NCI-H2196 (cell line): ENCODE results near the gene NDUFS2.

ENCODE experiments used
- DNase-seq: peaks from one replicate; lab custom pipeline; 2025; ENCODE audit not compliant: unreplicated experiment; lab: John Stamatoyannopoulos, UW

Gene NDUFS2

GRCh38 chr1:161201836-161202712 is at the start of gene NDUFS2:
Gene NDUFS2 (plus strand): TSS chr1:161202367. CDS start chr1:161202386, 19 bp downstream.
- peak; percentile 98 for DNase-seq

- DNase-seq, result no peak
These were observed 49.0 kb upstream of the NDUFS2 start for GRCh38 chr1:161153176-161153575.

GRCh38 chr1:161153682-161154337 is 48.4 kb upstream of the NDUFS2 start, which contains the start of gene UFC1:
Gene UFC1 (plus strand): TSS chr1:161153978. CDS start chr1:161153998, 20 bp downstream.
- peak; percentile 88 for DNase-seq

GRCh38 chr1:161157867-161158266 is 44.3 kb upstream of the NDUFS2 start:
- DNase-seq, result no peak

- no peak for DNase-seq
These were observed 43.7 kb upstream of the NDUFS2 start for GRCh38 chr1:161158316-161159010.

GRCh38 chr1:161159087-161159912 is 42.9 kb upstream of the NDUFS2 start, which contains the start of gene USP21:
Gene USP21 (plus strand): TSS chr1:161159500. CDS start chr1:161160641, 1,141 bp downstream.
- DNase-seq, result peak; percentile 90

GRCh38 chr1:161159913-161160243 is 42.3 kb upstream of the NDUFS2 start:
- DNase-seq, result no peak

- DNase-seq, result no peak
These were observed 41.5 kb upstream of the NDUFS2 start for GRCh38 chr1:161160671-161161145.

- DNase-seq, result no peak
These were observed 40.5 kb upstream of the NDUFS2 start for GRCh38 chr1:161161652-161162051.

GRCh38 chr1:161162052-161162451 is 40.1 kb upstream of the NDUFS2 start:
- DNase-seq, result no peak

GRCh38 chr1:161162806-161163205 is 39.4 kb upstream of the NDUFS2 start:
- DNase-seq, result no peak

- DNase-seq, result no peak
These were observed 38.4 kb upstream of the NDUFS2 start for GRCh38 chr1:161163793-161164192.

GRCh38 chr1:161164901-161165610 is 37.1 kb upstream of the NDUFS2 start:
- peak; percentile 8 for DNase-seq

- DNase-seq, result peak; percentile 97
These were observed 36.2 kb upstream of the NDUFS2 start, which contains the start of gene PPOX for GRCh38 chr1:161165742-161166668. Gene PPOX (plus strand): TSS chr1:161166426. CDS start chr1:161166848, 422 bp downstream.

- DNase-seq, result peak; percentile 5
These were observed 35.3 kb upstream of the NDUFS2 start for GRCh38 chr1:161166669-161167548.

- DNase-seq, result no peak
These were observed 33.3 kb upstream of the NDUFS2 start for GRCh38 chr1:161168906-161169305.

GRCh38 chr1:161171191-161171590 is 31.0 kb upstream of the NDUFS2 start:
- DNase-seq, result no peak

- DNase-seq, result no peak
These were observed 30.5 kb upstream of the NDUFS2 start for GRCh38 chr1:161171696-161172095.
